GM12872 (cell line): ENCODE results near the gene SYTL2.

Experiments
- CTCF ChIP-seq: IDR thresholded peaks from 3 replicates; pipeline ENCODE4 v1.5.1; 2011; ENCODE audit warnings: low read depth, mild to moderate bottlenecking, low read length, moderate library complexity; ENCODE audit not compliant: insufficient read depth

SYTL2 gene

DNA sequence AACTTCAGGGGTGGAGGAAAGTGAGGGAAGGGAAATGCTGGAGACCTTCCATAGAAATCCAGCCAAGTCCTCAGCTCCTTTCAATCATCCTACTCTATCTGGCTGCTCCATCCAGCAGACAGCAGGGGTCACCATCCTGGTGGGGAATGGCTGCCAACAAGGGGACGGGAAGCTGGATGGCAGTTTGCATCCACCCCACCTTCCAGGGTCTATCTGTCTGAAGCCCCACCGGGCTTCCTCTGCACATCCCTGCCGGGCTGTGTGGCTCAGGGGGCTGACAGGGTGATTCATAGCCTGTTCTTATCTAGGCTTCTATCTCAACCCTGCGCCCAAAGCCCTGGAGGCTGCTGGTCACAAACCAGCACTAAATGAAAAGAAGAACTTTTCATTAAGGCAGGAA lies 1.1 kb downstream of the SYTL2 start:
- TF ChIP-seq CTCF: 0 out of 3 replicates have a peak, but pooled peaks have one; percentile 18

- TF ChIP-seq CTCF: no peak
These were observed 1.8 kb downstream of the SYTL2 start for GRCh38 chr11:85809191-85809590.

- no peak for TF ChIP-seq CTCF
These were observed 4.1 kb downstream of the SYTL2 start for GRCh38 chr11:85806876-85807275.

- no peak for TF ChIP-seq CTCF
These were observed 4.9 kb downstream of the SYTL2 start for GRCh38 chr11:85806016-85806415.

- no peak for TF ChIP-seq CTCF
These were observed 5.6 kb downstream of the SYTL2 start for GRCh38 chr11:85805387-85805786.

DNA sequence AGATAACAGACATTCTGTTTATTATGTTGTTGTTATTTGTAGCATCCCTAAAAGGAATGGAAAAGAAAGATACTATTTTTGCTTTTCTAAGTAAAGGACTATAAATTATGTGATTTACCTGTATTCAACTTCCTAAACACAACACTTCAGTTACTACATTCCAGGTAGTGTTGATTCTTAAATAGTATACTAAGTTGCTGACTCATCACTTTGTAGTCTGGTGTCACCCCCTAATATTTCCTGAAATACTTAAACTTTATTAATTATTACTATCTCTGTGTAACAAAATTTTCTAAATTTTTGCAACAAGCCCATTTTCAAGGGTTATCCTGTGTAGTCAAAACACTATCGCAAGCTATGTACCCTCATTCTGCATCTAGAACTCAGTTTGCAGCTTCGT lies 7.0 kb downstream of the SYTL2 start:
- no peak for TF ChIP-seq CTCF

DNA sequence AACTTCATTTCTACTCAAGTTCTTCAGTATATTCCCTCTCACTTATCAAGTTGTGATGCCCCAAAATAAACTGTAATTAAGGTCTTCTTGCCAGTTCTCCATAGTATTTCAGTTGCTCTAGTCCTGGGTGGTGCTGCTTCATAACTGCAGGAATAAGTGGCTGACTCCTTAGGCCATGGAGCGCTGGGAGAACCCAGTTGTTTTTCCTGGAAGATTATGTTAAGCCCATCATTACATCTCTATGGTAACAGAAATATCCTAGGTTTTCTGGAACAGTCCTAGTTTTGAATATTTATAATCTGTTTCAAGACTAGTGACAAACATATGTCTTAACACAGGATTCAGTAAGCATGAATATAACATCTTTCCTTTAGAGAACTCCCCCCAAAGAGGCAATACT lies 7.6 kb downstream of the SYTL2 start:
- no peak for TF ChIP-seq CTCF

GRCh38 chr11:85801527-85801926 lies 9.4 kb downstream of the SYTL2 start:
- no peak for TF ChIP-seq CTCF
